ENCODE data around the gene HPGD. TPM values are rescaled to one million over a fixed set of nuclear protein-coding genes. Genes with fewer than 3 reads are reported as not detected.

HPGD gene
- total and polyA plus RNA-seq, 2 of the 4 experiments (the other 2 are of a cell fraction) = not detected

GRCh38 chr4:174479140-174479539 is 43.1 kb downstream of the HPGD start:
- no peaks in the 10 kb centered on the region for H3K4me1 ChIP-seq (ENCODE audit: control insufficient read depth, insufficient read depth, low read length)
- no peak overlapping the region for H2BK5ac ChIP-seq (ENCODE audit: low read depth, low read length, poor library complexity, severe bottlenecking)
- no peak overlapping the region for H2AFZ ChIP-seq (replicated peaks; ENCODE audit: low read length, poor library complexity)
- H3K36me3 ChIP-seq (ENCODE audit: control insufficient read depth, insufficient read depth, low read length) = no peaks in the 10 kb centered on the region
- H2AK5ac ChIP-seq (ENCODE audit: low read depth, low read length) = no peak overlapping the region
- POLR2A ChIA-PET (ENCODE audit: unreplicated experiment) = no interaction called here
- H3K4ac ChIP-seq (ENCODE audit: low read depth, low read length) = no peak overlapping the region
- in situ Hi-C loops (cut with MboI; ENCODE audit: low sequenced_read_pairs) (no loop called here), intact Hi-C loops (cut with micrococcal nuclease) (no loop called here), dilution Hi-C loops (cut with HindIII; ENCODE audit: low sequenced_read_pairs, unreplicated experiment) (no loop called here)
- no peak overlapping the region for H2BK15ac ChIP-seq (ENCODE audit: low read depth, low read length)
- no peak overlapping the region for H4K8ac ChIP-seq (ENCODE audit: low read depth in 2 of 2, low read length in 2 of 2)
- H3K9me1 ChIP-seq (ENCODE audit: insufficient read depth, low read length) = no peaks in the 10 kb centered on the region
- no peak overlapping the region for H3K18ac ChIP-seq (ENCODE audit: low read depth, low read length)
- H3K79me1 ChIP-seq (ENCODE audit: low read depth in 1 of 2, low read length in 2 of 2) = no peaks in the 10 kb centered on the region
- H3K9me3 ChIP-seq (ENCODE audit: control insufficient read depth, insufficient read depth, low read length) = peaks cover 9% of the 10 kb centered on the region; the same call in 1 of the 2 replicates
- no peak overlapping the region for H3K27ac ChIP-seq (ENCODE audit: insufficient read depth, low read length)
- no peak overlapping the region for H3K23ac ChIP-seq (ENCODE audit: low read depth, low read length)
- no peak overlapping the region for H4K5ac ChIP-seq (ENCODE audit: low read depth, low read length)
- H3K27me3 ChIP-seq (ENCODE audit: control insufficient read depth, insufficient read depth, low read length) = no peaks in the 10 kb centered on the region
- H3K9ac ChIP-seq (ENCODE audit: low read depth, low read length) = no peak overlapping the region
- no TSS peak for BruUV-seq (replicated peaks)
- WGBS, 2 experiments (ENCODE audit: extremely low coverage in 2 of 2, insufficient read length in 1 of 2) = no CpG with 5 or more reads among the region's 2 CpGs
- H3K14ac ChIP-seq (replicated peaks; ENCODE audit: low read depth, low read length) = no peak overlapping the region
- ATAC-seq (ENCODE audit: low read depth) (no peak), DNase-seq (no peak)
- no peak overlapping the region for H2BK20ac ChIP-seq (ENCODE audit: low read depth, low read length)
- TF ChIP-seq NFE2L2 (IDR thresholded peaks at IDR 0.05; ENCODE audit: low read depth, low read length) = no peak
- no peak for TF ChIP-seq CEBPB (IDR thresholded peaks at IDR 0.05; ENCODE audit: low read depth, low read length)
- no peak for TF ChIP-seq BHLHE40 (IDR thresholded peaks at IDR 0.05; ENCODE audit: low read depth, low read length)
- no peak for TF ChIP-seq RAD21 (IDR thresholded peaks at IDR 0.05; ENCODE audit: low read length)
- TF ChIP-seq USF2 (IDR thresholded peaks at IDR 0.05; ENCODE audit: low read depth, low read length) = no peak
- TF ChIP-seq POLR2A (IDR thresholded peaks at IDR 0.05; ENCODE audit: low read depth, low read length) = no peak
- TF ChIP-seq RCOR1 (IDR thresholded peaks at IDR 0.05; ENCODE audit: insufficient replicate concordance, low read length) = no peak
- TF ChIP-seq CTCF (conservative IDR thresholded peaks at IDR 0.05; ENCODE audit: low read depth, low read length) = no peak
- TF ChIP-seq ELK1 (IDR thresholded peaks at IDR 0.05; ENCODE audit: borderline replicate concordance, low read depth, low read length) = no peak
- no peak overlapping the region for H2AK9ac ChIP-seq (replicated peaks; ENCODE audit: low read depth, low read length, poor library complexity)
- no peak overlapping the region for H3K56ac ChIP-seq (ENCODE audit: extremely low read depth, insufficient read depth, low read length)
- no peak overlapping the region for H4K91ac ChIP-seq (ENCODE audit: insufficient read depth, low read depth, low read length)
- CTCF ChIA-PET = no interaction called here
- no peak overlapping the region for H2BK120ac ChIP-seq (ENCODE audit: low read depth, low read length)
- no peak overlapping the region for H3K4me2 ChIP-seq (ENCODE audit: low read depth, low read length)
- no peaks in the 10 kb centered on the region for H4K20me1 ChIP-seq (ENCODE audit: insufficient read depth, low read length)
- no peak overlapping the region for H3K4me3 ChIP-seq (ENCODE audit: insufficient read depth, low read depth, low read length)
